Measurements from ENCODE around the gene ADAM12.

GRCh38 chr10:126201603-126202002 is 186.7 kb downstream of the ADAM12 start:
- no peak for TF ChIP-seq CTCF (IDR thresholded peaks at IDR 0.05; ENCODE audit: borderline replicate concordance, extremely low read depth, low read length, poor library complexity, severe bottlenecking)
- TF ChIP-seq EZH2 (IDR thresholded peaks at IDR 0.05; ENCODE audit: borderline replicate concordance, low read depth, low read length, severe bottlenecking): no peak
